Upper lobe of right lung (tissue), 1 donor: ENCODE measurements around the gene NACA2. TPM values are rescaled to one million over a fixed set of nuclear protein-coding genes. Genes with fewer than 3 reads are reported as not detected.

Experiments
- ATAC-seq: fragments of 200-7000 bp; cut with Tn5 transposase; one replicate; pipeline ENCODE4 v1.9.1; 2020; ENCODE audit warnings: mild to moderate bottlenecking, moderate library complexity
- DNase-seq: peaks from one replicate; pipeline ENCODE4 v3.0.0-alpha.2; 2020
- H3K27ac ChIP-seq: fragments of 200-600 bp; one replicate; pipeline ENCODE4 v1.8.0; 2022
- H3K27me3 ChIP-seq: fragments of 200-600 bp; one replicate; pipeline ENCODE4 v1.8.0; 2022; ENCODE audit warnings: mild to moderate bottlenecking
- H3K36me3 ChIP-seq: fragments of 200-600 bp; one replicate; pipeline ENCODE4 v1.8.0; 2022
- H3K4me1 ChIP-seq: fragments of 200-600 bp; one replicate; pipeline ENCODE4 v1.8.0; 2022
- H3K4me3 ChIP-seq: fragments of 200-600 bp; one replicate; pipeline ENCODE4 v1.8.0; 2022; ENCODE audit warnings: mild to moderate bottlenecking
- H3K9me3 ChIP-seq: fragments of 200-600 bp; one replicate; pipeline ENCODE4 v1.8.0; 2022
- intact Hi-C: fragments of 100-400 bp; cut with DNase I; formaldehyde crosslinking; loops from one replicate; pipeline ENCODE4 v1.11.0; 2022
- total RNA-seq: library from RNA; stranded (reverse); fragmentation: NEBNext Ultra II Directional; extraction: Animal tissue kit (Norgen Biotek cat#: 25700); gene quantifications from one replicate; pipeline ENCODE4 v1.2.1, GENCODE V29; 2021
- TF ChIP-seq, protein P1 (sequence below): fragments of 200-600 bp; IDR thresholded peaks from one replicate; pipeline ENCODE4 v1.8.0; 2022; ENCODE audit warnings: antibody characterized with exemption
- donor health status: DM: no; HTN: yes; CAD: no; lungs with severe emphysema.

NACA2 gene
- total RNA-seq, 1 donor from 2014 or later, result not detected

DNA sequence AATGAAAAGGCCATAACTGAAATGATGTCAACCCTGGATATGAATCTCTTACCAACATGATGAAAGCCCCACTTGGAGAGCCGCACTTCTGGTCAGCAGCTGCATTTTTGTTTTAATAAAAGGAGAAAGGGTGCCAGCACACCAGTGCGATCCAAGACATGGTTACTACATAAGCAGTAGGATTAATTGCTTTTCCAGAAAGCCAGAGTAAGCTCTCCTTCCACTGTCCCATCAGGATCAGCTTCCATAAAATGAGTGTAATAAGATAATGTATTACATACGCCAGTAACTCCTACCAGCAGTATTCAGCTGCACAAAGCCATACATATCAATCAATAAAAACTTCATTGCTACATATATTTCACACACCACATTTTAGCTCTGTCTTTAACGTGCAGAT is 26.3 kb upstream of the NACA2 start:
- Histone ChIP-seq H3K4me3 (no peak overlapping the region), H3K9me3 (peaks cover 4% of the 10 kb centered on the region), H3K27me3 (no peaks in the 10 kb centered on the region), H3K36me3 (no peaks in the 10 kb centered on the region), H3K4me1 (no peaks in the 10 kb centered on the region), H3K27ac (no peak overlapping the region)
- DNase-seq (no peak), ATAC-seq (no peak)
- intact Hi-C loops, result no loop called here
- TF ChIP-seq, protein P1, sequence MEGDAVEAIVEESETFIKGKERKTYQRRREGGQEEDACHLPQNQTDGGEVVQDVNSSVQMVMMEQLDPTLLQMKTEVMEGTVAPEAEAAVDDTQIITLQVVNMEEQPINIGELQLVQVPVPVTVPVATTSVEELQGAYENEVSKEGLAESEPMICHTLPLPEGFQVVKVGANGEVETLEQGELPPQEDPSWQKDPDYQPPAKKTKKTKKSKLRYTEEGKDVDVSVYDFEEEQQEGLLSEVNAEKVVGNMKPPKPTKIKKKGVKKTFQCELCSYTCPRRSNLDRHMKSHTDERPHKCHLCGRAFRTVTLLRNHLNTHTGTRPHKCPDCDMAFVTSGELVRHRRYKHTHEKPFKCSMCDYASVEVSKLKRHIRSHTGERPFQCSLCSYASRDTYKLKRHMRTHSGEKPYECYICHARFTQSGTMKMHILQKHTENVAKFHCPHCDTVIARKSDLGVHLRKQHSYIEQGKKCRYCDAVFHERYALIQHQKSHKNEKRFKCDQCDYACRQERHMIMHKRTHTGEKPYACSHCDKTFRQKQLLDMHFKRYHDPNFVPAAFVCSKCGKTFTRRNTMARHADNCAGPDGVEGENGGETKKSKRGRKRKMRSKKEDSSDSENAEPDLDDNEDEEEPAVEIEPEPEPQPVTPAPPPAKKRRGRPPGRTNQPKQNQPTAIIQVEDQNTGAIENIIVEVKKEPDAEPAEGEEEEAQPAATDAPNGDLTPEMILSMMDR, result no peak

DNA sequence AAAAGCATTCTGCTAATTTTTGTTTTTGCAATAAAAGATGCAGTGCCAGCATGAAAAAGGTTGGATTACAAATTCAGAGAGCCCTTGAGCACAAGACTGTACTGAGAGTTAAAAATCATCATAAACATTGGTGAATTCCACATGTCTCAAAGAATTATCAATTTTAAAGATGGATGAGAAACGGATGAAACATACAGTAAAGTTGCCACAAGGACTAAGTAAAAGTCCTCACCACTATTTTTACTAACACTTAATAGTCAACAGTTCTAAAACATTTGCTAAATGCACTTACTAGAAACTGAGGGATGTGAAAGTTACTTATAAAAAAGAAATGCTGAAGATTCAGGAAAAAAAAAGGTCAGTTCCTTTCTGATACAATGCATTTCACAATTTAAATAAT is 25.8 kb upstream of the NACA2 start:
- TF ChIP-seq, protein P1, result no peak
- no peak overlapping the region for H3K4me3 ChIP-seq
- no peaks in the 10 kb centered on the region for H3K36me3 ChIP-seq
- H3K9me3 ChIP-seq, result peaks cover 4% of the 10 kb centered on the region
- H3K27me3 ChIP-seq, result no peaks in the 10 kb centered on the region
- intact Hi-C loops, result no loop called here
- ATAC-seq (no peak), DNase-seq (no peak)
- no peak overlapping the region for H3K27ac ChIP-seq
- H3K4me1 ChIP-seq, result no peaks in the 10 kb centered on the region

DNA sequence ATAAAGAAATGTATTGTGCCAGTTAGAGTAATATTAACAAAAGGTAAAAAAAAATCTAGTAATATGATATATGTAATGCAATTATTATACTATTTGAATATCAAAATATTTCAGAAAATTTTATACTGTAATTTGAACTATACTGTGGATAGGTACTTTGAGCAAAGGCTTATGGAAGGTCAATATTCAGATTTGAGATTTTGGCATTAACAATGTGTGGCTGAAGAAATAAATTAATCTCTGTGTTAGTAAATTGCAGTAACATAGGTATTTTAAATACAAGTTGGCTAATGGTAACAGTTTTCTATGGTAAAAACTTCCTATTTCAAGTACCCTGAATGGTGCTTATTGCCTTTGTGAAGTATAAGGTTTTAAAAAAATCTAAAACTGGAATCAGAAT is 23.2 kb upstream of the NACA2 start:
- Histone ChIP-seq H3K4me1 (no peaks in the 10 kb centered on the region), H3K27ac (no peak overlapping the region), H3K36me3 (no peaks in the 10 kb centered on the region), H3K27me3 (no peaks in the 10 kb centered on the region), H3K4me3 (no peak overlapping the region), H3K9me3 (no peaks in the 10 kb centered on the region)
- ATAC-seq (no peak), DNase-seq (no peak)
- intact Hi-C loops, result no loop called here
- TF ChIP-seq, protein P1, result no peak

DNA sequence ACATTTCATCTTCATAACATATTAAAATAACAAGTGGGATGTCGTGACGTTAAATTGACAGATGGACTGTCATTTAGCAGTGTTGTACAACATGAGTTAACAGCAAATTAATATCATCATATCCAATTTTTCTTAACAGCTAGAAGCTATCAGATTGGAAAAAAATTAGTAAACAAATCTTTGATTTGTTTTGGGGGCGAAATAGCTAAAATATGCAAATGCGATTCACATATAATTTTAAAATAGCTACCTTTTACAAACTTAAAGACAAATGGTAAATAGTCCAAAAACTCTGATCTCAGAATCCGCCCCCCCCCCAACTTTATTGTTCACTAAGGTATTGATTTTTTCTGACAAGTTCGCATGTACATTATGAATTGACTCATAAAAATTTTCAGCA is 20.3 kb upstream of the NACA2 start:
- DNase-seq (no peak), ATAC-seq (no peak)
- Histone ChIP-seq H3K27me3 (no peaks in the 10 kb centered on the region), H3K4me3 (no peak overlapping the region), H3K4me1 (no peaks in the 10 kb centered on the region), H3K36me3 (no peaks in the 10 kb centered on the region), H3K27ac (no peak overlapping the region), H3K9me3 (no peaks in the 10 kb centered on the region)
- TF ChIP-seq, protein P1, result no peak
- intact Hi-C loops, result no loop called here

DNA sequence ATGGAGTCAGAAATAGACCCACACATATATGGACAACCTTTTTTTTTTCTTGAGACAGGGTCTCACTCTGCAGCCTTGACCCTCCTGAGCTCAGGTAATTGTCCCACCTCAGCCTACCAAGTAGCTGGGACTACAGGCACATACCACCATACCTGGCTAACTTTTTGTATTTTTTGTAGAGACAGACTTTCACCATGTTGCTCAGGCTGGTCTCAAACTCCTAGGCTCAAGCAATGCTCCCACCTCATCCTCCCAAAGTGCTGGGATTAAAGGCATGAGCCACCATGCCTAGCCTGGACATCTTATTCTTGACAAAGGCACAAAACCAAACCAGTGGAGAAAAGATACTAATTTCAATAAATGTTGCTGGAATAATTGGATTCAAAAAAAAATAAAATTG is 14.7 kb upstream of the NACA2 start:
- H3K9me3 ChIP-seq, result no peaks in the 10 kb centered on the region
- ATAC-seq, result no peak
- intact Hi-C loops, result no loop called here
- no peak overlapping the region for H3K27ac ChIP-seq
- H3K36me3 ChIP-seq, result no peaks in the 10 kb centered on the region
- no peak for DNase-seq
- H3K27me3 ChIP-seq, result no peaks in the 10 kb centered on the region
- no peaks in the 10 kb centered on the region for H3K4me1 ChIP-seq
- TF ChIP-seq, protein P1, result no peak
- H3K4me3 ChIP-seq, result no peak overlapping the region

DNA sequence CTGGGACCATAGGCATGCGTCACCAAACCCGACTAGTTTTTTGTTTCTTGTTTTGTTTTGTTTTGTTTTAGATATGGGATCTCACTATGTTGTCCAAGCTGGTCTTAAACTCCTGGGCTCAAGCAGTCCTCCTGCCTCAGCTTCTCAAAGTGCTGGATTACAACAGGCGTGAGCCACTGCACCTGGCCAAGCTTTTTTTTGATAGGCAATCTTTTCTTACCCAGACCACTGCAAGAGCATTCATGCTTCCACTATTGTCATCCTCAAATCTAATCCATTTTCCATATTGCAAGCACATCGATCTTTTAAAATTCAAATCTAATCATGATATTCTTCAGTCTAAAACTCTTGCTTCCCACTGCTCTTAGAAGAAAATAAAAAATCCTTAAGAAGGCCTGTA is 10.3 kb upstream of the NACA2 start:
- no peaks in the 10 kb centered on the region for H3K4me1 ChIP-seq
- H3K27me3 ChIP-seq, result peaks cover 10% of the 10 kb centered on the region
- H3K4me3 ChIP-seq, result no peak overlapping the region
- no peak for ATAC-seq
- TF ChIP-seq, protein P1, result no peak
- DNase-seq, result no peak
- no peak overlapping the region for H3K27ac ChIP-seq
- no peaks in the 10 kb centered on the region for H3K9me3 ChIP-seq
- H3K36me3 ChIP-seq, result no peaks in the 10 kb centered on the region
- intact Hi-C loops, result no loop called here
